ENCODE measurements around the gene SYK.

The SYK gene

DNA sequence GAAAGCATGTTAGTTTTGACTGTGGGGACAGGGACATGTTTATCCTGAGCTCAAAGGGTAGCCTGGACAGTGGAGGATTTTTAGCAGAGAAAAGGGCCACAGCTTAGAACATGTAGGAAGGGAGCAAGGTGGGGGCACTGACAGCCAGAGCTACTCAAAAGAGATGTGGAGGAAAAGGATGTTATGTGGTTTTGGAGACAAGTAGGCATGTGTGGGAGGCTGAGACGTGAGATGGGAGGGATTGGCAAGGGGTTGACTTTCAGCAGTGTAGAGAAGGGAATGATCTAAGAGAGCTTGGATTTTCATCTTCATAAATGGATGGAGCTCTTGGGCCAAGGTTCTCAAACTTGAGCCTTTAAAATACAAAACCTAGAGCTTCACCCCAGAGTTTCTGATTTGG, 24.0 kb downstream of the SYK start:
- DNase-seq (ENCODE audit: low read depth): no peak

GRCh38 chr9:90826326-90827020, 24.9 kb downstream of the SYK start:
- no peak for DNase-seq (ENCODE audit: low read depth)

DNA sequence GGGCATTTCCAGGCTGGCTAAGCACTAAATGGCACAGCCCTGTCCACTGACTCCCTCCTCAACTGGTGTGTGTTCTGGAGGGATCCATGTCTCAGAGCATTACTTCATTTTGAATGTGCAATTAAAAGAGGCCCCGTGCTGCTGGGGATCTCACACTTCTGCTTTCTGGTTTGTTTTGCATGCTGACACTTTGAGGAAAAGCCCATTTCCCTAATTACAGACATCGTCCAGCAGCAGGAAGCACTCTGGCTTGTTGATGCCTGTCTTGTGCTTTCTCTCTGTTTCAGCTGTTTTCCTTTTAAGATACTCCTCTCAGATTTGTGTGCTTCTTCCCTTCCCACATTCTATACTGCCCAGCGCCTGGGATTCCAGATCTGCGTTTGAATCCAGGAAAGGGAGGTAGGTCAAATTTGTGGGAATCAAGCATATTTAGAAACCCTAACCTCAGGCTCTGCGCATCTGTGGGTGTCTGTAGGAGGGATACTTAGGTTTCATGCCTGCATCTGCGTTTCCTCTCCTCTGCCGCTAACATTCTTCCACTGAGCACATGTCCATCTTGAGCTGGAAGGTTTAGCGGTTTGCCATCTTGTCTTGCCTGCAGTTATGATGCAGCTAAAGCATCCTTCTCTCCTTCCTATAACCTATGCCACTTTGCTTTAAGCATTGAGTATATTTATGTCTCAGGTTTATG, 25.7 kb downstream of the SYK start:
- DNase-seq (ENCODE audit: low read depth): no peak

GRCh38 chr9:90830051-90830450, 28.4 kb downstream of the SYK start:
- no peak for DNase-seq (ENCODE audit: low read depth)

GRCh38 chr9:90830977-90831376, 29.4 kb downstream of the SYK start:
- DNase-seq (ENCODE audit: low read depth): no peak

GRCh38 chr9:90832261-90832660, 30.6 kb downstream of the SYK start:
- DNase-seq (ENCODE audit: low read depth): no peak

DNA sequence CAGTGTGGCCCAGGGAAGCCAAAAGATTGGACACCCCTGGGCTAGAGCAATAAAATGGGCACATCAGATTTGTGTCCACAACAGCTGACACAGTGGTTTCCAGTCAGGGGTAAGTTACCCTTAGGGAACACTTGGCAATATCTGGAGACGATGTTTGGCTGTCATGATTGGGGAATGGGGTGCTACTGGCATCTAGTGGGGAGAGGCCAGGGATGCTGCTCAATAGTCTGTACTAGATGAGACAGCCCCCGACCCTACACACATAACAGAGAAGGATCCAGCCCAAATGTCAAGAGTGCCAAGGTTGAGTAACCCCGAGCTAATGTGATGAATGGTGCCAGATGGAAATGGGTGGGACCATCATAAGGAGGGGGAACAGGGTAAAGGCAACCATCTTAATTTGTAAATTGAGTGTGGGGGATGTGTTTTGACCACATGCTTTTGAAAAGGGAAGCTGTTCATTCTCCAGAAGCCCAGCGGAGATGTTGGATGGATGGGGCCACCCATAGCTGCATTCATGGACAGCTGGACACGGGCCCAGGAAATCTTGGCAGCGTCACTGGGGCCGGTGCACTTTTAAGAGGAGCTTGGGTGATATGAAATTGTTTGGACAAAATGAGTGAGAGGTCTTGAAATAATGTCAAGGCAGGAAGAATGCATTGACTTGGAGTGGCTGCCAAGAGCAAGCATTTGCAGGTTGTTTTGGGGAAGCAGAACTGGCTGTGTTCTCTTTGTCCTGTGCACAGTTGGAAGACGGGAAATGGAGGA, 33.4 kb downstream of the SYK start:
- DNase-seq (ENCODE audit: low read depth): no peak

DNA sequence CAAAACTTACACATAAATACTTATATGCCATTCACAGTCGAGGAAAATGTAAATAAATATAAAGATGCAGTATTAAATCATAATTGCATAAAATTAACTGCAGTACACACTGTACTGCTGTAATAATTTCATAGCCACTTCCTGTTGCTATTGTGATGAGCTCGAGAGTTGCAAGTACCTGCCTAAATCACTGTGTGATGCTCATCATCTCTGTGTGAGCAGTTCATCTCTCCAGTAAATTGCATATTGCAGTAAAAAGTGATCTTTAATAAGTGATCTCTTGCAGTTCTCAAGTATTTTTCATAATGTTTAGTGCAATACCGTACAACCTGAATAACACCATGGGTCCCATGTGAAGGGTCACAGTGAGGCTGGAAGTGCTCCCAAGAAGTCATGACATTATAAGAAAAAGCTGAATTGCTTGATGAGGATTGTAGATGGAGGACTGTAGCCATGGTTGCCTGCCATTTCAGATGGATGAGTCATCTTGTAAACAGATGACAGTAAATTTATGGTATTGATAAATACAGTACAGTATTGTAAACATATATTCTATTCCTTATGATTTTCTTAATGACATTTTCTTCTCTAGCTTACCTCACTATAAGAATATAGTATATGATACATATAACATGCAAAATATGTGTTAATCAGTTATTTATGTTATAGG, 34.9 kb downstream of the SYK start:
- no peak for DNase-seq (ENCODE audit: low read depth)

- DNase-seq (ENCODE audit: low read depth): no peak
These were observed 36.5 kb downstream of the SYK start for GRCh38 chr9:90838098-90838497.

DNA sequence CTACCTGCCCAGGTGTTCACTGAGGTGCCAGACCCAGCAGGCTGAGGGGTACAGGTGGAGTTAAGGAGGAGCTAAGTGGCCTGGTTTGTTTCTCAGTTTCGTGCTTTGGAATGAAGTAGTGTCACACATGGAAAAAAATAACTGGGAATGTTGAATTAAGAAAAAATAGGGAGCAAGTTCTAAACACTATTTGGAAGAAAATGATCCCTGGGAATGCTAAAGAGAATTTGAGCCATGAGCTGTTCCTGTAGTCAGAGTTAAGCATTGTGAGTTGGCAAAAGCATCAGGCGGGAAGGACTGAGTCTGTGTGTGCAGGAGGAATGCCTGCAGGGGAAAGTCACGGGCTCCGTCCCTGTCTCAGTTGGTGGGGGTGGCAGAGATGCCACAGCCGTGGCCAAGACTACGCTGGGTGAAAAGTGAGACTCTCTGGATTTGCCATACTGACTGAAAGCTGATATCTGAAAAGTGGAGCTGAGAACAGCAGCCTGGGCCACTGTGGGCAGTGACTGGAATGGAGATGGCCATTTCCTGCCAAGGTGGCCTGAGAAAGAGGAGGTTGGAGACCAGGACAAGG, 37.0 kb downstream of the SYK start:
- DNase-seq (ENCODE audit: low read depth): no peak

DNA sequence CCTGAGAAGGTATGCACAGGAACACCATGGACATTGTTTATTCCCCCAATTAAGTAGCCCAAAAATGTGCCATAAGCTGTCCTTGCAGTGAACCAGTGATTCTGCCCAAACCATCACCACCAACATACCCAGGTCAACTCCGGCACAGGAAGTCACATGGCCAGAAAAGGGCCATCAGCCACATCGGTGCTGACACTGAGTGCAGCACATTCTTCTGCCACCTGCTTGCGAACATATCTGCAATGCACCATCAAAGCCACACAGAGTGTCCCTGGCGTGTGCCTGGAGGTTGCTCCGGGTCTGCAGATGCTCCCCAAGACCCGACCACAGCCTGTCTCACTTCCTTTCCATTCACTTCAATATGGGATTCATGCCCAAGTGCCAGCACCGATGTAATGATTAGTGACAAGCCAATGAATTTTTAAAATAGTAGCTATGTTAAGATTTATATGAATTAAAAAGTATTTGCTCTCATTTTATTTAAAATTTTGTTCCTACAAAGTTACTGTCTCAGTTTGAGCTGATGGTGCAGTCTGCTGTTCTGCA, 37.6 kb downstream of the SYK start:
- no peak for DNase-seq (ENCODE audit: low read depth)

- no peak for DNase-seq (ENCODE audit: low read depth)
These were observed 39.1 kb downstream of the SYK start for GRCh38 chr9:90840696-90841095.

DNA sequence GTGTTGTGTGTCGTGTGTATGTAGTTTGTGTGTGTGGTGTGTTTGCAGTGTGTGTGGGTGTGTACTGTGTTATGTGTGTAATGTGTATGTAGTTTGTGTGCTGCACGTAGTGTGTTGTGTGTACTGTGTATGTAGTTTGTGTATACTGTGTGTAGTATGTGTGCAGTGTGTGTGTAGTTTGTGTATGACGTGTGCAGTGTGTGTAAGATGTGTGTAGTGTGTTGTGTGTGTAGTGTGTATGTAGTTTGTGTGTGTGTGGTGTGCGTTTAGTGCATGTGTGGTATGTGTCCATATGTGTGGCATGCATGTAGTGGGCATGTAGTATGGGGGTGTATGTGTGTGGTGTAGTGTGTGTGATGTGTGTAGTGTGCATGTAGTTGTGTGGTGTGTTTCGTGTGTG, 39.6 kb downstream of the SYK start:
- no peak for DNase-seq (ENCODE audit: low read depth)

GRCh38 chr9:90841615-90842014, 40.0 kb downstream of the SYK start:
- no peak for DNase-seq (ENCODE audit: low read depth)

GRCh38 chr9:90842176-90842777, 40.7 kb downstream of the SYK start:
- DNase-seq (ENCODE audit: low read depth): no peak

GRCh38 chr9:90842996-90843395, 41.4 kb downstream of the SYK start:
- DNase-seq (ENCODE audit: low read depth): no peak

DNA sequence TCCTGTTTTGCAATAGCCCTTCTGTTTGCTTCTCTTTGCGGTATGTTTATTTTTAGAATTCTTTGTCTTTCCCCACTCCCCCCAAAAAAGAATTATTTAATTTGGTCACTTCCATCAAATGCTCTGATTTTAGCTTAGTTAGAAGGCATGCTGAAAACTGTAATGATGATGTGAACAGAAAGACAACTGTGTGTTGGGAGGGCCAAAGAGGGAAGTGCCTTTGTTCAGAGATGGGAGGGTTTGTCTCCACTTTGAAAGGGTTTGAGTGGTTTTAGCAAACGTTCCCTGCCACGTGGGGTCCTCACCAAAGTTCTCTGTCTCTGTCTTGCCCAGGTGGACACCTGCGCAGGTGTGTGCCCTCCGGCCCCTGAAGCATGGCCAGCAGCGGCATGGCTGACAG, 41.9 kb downstream of the SYK start:
- no peak for DNase-seq (ENCODE audit: low read depth)

- no peak for DNase-seq (ENCODE audit: low read depth)
These were observed 42.7 kb downstream of the SYK start for GRCh38 chr9:90844326-90844725.

DNA sequence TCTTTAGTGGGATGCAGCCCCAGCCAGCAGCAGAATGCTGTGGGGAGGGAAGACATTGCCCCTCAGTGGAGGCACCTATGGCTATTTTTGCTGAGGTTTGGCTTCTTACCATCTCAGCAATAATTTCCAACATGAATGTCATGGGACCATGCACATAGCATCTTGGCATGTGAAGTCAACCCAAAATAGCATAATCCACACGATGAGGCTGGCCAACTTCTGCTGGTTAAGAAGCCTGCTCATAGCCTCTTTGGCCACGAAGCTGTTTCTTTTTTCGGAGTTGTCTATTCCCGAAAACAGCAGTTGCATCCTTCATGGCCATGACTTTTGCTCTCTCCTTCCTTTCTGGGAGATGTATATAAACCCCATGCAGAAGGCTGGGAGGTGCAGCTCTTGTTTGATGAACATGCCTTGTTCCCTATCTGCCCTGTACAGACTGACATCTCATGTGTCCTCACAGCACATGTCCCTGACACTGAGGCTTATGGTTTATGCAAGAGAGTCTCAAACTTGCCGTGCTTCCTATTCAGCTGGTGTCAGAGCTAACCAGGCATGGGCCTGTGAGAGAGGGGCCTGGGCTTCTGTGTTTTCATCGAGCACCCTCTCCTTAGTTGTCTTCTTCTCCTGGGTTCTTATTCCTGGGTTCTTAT, 45.3 kb downstream of the SYK start:
- DNase-seq (ENCODE audit: low read depth): no peak

GRCh38 chr9:90847971-90848370, 46.4 kb downstream of the SYK start:
- DNase-seq (ENCODE audit: low read depth): no peak

- no peak for DNase-seq (ENCODE audit: low read depth)
These were observed 47.2 kb downstream of the SYK start for GRCh38 chr9:90848866-90849265.
